Stimulated activated naive CD8-positive, alpha-beta T cell treated with anti-CD3 and anti-CD28 coated beads, Interleukin-15, Interleukin-2, amounts not matched to agents 100 ng/mL and 50 ng/mL, for 24 hours (primary cell): Measurements from ENCODE around the gene SIAE.

ENCODE experiments used
- H3K27ac Mint-ChIP-seq: one replicate; pipeline ENCODE4 v1.8.0; 2021; ENCODE audit warnings: mild to moderate bottlenecking, mixed read lengths
- H3K27me3 Mint-ChIP-seq: one replicate; pipeline ENCODE4 v1.8.0; 2021; ENCODE audit warnings: mixed read lengths
- H3K36me3 Mint-ChIP-seq: one replicate; pipeline ENCODE4 v1.8.0; 2021; ENCODE audit warnings: low read depth, mixed read lengths
- H3K4me1 Mint-ChIP-seq: one replicate; pipeline ENCODE4 v1.8.0; 2021; ENCODE audit warnings: low read depth, mixed read lengths
- H3K4me3 Mint-ChIP-seq: one replicate; pipeline ENCODE4 v1.8.0; 2021; ENCODE audit warnings: mild to moderate bottlenecking, mixed read lengths
- H3K9me3 Mint-ChIP-seq: one replicate; pipeline ENCODE4 v1.8.0; 2021; ENCODE audit warnings: mixed read lengths

SIAE gene

DNA sequence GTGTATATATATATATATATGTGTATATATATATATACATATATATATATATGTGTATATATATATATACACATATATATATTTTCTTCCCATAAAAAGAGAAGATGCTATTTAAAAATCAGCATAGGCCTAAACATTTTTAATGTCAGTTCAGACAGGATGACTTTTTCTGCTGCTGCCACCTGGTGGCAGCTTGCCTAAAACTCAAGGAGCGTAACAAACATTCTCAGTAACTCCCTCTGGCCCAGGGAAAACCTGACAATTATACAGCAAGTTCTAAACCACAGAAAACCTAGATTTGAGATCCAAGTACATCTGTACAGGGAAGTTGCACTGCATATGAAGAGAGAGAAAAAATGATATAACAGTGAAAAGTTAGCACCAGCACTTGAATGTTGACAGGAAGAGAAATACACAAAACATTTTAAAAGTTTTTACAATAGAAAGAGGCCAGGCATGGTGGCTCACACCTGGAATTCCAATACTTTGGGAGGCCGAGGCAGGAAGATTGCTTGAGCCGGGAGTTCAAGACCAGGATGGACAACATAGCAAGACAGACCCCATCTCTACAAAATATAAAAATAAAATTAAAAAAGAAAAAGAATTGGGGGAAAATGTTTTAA, 87.2 kb downstream of the SIAE start:
- H3K4me3 Mint-ChIP-seq, result no peak overlapping the region
- no peaks in the 10 kb centered on the region for H3K36me3 Mint-ChIP-seq
- H3K27me3 Mint-ChIP-seq, result peaks cover 16% of the 10 kb centered on the region
- no peak overlapping the region for H3K27ac Mint-ChIP-seq
- no peaks in the 10 kb centered on the region for H3K4me1 Mint-ChIP-seq
- H3K9me3 Mint-ChIP-seq, result no peaks in the 10 kb centered on the region

GRCh38 chr11:124584681-124585372, 88.7 kb downstream of the SIAE start:
- Mint-ChIP-seq H3K4me1 (no peaks in the 10 kb centered on the region), H3K9me3 (no peaks in the 10 kb centered on the region), H3K36me3 (no peaks in the 10 kb centered on the region), H3K27ac (no peak overlapping the region), H3K4me3 (no peak overlapping the region), H3K27me3 (peaks cover 14% of the 10 kb centered on the region)

- Mint-ChIP-seq H3K36me3 (no peaks in the 10 kb centered on the region), H3K4me3 (no peak overlapping the region), H3K9me3 (no peaks in the 10 kb centered on the region), H3K27me3 (peaks cover 12% of the 10 kb centered on the region), H3K4me1 (no peaks in the 10 kb centered on the region), H3K27ac (no peak overlapping the region)
Measured at GRCh38 chr11:124583781-124584180, 89.8 kb downstream of the SIAE start.
